Measurements from ENCODE around the gene HOTAIR.

The HOTAIR gene

DNA sequence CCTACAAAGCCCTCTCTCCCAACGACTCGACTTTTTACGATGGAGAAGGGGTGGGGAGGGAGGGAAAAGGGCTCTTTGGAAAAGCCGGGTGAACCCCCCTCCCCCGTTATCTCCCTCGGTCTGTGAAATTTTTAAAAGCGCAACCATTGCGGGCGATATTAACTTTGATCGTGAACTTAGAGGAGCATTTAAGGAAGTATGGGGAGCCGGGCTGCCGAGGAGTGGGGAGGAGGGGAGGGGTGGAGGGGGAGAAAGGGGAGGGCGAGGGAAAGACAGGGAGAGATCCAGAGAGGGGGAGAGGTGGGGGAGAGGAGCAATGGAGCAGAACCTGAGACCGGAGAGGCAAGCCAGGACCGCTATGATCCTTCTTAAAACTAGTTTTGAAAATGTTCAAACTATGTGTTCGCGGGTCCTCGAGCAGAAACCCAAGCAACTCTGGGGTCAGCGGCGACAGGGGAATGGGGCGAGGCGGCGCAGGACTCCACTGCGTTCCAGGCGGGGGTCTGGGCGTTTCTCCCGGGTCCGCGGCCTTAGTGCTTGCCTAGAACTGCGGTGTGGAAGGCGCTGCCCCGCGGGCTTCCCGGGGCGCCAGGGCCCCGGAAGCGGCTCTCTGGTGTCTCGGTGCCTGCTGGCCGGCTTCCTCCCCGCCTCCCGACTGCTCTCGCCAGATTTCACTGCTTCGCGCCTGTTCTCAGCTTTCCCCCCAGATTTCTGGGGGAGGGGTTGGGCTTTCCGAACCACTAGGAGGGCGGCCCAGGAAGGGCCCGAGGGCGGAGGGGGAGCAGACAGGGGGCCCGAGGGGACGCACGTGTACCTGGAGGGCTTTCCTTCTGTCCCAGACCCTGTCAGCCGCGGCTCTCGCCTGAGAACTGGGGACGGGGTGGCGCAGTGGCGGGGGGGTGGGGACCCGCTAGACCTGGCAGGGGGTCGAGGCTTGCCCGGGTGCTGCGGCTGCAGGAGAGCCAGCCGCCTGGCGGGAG lies at the start of gene HOTAIR:
Gene HOTAIR, minus strand, starts transcription at position 871 of the 980 bp plus-strand sequence.
- no peak for DNase-seq (ENCODE audit: low spot score)

DNA sequence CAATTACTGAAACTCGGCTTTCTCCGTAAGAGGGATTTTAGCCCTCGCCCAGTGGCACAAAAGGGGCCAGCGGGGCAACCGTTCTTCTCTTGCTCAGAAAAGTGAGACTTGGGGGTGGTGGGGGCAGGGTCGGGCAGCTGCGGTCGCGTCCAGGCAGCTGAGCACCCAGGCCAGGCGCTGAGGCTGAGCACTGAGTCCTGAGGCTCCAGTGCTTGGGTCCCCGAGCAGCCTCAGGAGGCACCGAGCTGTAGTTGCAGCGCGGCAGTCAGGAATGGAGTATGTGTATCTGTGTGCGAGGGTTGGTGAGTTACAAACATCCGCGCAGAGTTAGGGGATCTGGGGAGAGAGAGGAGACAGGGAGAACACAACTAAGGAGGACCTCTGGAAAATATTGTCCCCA lies 49.4 kb upstream of the HOTAIR start:
- DNase-seq (ENCODE audit: low spot score): no peak

DNA sequence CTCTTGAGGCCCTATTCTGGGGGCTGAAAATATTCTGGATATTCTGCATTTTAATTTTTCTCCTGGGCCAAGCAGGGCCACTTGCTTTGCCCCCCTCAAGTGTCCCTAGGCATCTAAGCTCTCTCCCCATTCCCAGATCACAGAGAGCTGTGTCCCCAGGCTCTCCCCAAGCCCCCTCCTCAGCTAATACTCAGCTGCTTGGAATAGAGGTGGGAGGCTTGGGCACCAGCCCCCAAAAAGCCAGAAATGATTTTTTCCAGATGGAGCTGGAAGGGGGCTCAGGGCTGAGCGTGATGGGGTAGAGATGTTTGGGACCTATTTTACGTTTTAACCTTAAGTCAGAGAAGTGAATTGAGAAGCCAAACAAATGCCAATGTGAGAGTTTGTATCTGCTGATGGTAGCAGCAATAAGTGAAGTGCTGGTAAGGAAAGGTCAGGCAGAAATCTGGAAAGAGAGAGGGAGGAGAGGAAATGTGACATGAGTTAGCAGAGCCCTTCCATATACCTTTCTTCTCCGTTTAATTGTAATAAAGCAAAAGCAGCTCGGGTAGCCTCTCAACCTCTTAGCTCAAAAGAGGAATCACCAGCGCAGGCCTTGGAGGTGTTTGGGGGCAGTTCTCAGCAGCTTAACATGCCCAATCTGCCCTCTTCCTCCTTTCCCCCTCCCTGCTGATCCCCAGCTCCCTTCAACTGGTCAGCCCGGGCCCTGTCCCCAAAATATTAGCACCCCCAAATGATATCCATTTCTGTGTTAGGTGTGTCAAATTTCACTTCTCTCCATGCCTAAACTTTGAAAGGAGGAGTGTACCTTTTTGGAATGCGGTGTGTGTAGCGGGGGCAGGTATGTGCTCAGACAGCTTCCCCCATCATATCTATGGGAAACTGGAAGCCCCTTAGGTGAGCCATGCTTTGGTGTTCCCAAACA lies 48.5 kb upstream of the HOTAIR start:
- DNase-seq (ENCODE audit: low spot score): no peak

DNA sequence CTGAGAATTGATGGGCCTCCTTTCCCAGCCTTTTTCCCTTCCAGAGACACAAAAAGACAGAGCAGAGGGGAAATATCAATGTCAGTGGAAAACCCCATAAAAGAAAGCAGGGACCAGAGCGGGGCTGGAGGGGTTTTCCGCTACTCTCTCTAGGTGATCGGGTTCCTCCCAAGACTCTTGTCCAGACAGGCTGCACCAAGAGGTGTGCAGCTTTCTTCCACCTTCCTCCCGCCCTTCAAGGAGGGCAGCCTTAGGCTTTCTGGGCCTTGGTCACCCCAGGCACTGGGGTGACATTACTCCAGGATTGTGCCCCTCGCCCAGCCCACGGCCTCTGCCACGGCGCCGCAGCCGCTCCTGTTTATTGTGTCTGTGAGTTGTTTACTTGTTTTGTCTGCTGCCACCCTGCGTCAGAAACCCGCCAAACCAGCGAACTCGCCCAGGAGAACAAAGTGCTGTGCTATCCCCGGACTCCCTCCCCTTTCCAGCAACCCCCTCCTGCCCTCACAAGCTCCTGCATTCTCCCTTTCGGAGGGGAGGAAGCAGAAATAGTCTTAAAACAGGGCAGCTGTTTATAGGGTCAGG lies 46.8 kb upstream of the HOTAIR start:
- DNase-seq (ENCODE audit: low spot score): no peak

DNA sequence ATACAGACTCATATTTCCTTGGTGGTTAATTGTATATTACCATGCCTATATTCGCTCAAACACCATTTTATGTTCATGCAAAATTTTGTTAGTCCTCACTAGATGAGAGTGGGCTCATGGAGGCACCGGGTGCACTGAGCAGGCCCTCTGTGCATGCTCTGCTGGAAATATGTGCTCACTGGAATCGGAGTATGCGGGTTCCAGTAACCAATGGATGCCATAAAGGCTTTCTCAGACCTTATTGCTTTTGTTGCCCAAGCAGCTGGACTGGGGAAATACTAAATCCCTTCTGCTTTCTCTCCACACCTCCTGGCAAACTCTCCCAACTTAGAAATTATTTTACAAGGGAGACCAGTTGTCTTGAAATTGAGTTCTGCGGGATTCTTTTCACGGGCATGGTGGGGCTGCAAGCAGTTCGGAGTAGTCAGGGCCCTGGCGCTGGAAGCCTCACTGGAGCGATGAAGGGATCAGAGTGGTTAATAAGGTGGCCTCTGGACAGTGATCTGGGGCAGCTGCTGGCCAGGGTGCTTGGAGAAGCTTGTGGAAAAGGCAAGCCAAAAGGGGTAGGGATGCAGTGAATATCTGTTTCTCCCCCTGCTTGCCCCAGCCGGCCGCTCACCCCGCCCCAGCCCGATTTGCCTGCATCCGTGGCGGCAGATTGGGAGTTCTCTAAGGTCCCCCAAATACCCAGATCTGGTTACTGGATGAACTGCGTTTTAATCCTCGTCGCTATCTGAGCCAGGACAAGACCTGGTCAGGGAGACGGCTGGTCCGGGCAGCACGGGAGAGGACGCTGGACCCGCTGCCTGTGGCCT lies 46.0 kb upstream of the HOTAIR start:
- DNase-seq (ENCODE audit: low spot score): no peak

DNA sequence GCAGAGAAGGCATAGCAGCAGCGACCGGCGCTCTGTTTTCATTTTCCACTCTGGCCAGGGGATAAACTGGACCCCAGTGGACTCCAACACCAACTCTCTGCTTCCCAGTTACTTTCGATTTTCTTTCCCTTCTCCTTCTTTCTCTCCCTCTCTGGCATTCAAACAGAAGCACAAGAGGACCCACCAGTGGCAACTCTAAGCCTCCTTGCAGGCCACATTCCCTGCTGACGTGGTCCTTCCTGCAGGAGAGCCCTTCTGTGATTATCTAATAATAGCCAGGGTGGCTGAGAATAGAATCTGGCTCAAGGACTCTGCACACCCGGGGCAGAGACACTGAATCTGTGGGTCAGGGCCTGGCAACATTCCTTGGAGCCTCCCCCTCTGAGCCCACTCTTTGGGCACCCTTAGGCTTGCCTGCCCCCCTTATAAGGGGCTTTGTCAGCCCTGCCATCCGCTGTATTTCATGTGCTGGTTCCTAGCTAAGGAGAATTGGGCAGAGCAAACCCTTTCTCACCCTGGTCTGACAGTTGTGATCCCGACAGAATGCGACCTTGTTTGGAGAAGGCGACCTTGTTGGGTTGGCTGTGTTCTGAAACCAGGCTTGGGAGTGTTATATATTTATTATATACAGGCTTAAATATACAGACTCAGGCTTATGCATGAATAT lies 45.3 kb upstream of the HOTAIR start:
- DNase-seq (ENCODE audit: low spot score): no peak

DNA sequence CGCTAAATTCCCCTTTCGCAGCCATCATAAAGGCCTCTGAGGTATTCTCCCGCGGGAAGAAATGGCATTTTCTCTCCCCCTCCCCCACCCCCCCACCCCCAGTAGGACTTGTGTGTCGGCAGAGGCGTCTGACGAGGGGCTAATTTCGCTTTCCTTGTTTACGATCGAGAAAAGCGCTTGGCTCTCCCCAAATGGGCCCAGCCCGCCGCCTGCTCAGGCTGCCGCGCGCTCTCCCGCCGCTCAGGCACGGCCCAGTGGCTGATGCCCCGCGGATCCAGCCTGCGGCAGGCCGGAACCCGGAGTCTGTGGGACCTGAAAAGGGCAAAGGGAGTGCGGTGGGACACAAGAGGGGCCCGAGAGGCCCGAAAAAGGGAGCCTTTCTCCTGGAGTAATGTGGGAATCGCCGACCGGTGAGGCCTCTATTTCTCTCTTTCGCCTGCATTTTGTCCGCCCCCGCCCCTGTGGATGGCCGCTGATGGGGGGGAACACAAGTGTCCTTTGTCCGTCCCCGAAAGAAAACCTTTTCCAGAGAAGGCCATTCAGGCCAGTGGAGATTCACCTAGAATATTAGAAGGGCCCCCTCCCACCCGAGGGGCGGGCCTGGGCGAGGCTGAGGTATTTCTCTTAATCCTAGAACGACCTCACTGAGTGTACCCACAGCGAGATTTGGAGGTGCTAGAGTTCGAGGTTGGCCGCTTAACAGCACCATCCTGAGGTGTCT lies 44.5 kb upstream of the HOTAIR start:
- no peak for DNase-seq (ENCODE audit: low spot score)

DNA sequence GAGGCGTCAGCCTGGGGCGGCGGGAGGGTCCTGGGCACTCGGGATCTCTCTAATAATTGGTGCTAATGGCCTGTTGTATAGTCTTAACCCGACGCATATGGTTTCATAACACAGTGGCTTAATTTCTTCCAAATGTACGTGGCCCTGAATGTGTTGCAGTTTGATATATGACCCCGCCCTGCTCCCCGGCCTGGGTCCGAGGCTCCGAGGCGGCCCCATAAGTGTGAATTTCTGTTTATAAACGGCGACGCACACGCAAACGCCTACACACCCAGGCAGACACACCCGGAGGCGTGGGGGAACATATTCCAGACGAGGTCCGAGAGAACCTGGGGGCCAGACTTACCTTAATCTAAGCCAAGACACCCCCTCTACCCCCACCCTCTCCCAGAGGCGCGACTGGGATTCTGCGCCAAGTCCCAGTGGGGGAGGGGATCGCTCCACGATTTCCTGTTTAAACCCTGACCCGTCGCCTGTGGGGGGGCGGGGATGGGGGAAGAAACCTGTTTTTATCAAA lies 43.8 kb upstream of the HOTAIR start:
- DNase-seq (ENCODE audit: low spot score): no peak

DNA sequence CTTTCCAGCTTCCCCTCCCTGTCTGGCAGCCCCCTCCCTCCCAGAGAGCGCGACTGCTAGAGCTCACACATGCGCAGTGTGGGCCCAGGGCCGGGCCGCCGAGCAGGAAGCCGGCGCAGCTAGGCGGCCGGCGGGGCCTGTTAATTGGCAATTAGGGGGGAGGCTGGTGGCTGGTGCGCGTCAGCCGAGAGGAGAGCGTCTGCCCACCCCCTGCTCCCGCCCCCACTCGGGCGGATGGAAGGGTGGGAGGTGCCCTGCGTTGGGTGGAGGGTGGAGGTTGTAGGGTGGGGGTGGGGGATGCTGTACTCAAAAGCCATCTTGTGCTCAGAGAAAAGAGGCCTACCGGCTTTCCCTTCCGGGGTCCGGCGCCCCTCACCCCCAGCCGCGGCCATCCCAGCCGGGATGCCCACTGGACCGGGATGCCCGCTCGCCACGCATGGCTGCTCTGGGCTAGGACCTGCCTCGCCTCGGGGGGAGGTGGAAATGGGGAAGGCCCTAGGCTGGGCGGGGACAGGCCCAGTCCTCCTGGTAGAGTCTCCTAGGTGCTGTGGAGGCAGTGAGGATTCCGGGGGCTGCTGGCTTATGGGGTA lies 43.2 kb upstream of the HOTAIR start:
- DNase-seq (ENCODE audit: low spot score): peak; percentile 92

DNA sequence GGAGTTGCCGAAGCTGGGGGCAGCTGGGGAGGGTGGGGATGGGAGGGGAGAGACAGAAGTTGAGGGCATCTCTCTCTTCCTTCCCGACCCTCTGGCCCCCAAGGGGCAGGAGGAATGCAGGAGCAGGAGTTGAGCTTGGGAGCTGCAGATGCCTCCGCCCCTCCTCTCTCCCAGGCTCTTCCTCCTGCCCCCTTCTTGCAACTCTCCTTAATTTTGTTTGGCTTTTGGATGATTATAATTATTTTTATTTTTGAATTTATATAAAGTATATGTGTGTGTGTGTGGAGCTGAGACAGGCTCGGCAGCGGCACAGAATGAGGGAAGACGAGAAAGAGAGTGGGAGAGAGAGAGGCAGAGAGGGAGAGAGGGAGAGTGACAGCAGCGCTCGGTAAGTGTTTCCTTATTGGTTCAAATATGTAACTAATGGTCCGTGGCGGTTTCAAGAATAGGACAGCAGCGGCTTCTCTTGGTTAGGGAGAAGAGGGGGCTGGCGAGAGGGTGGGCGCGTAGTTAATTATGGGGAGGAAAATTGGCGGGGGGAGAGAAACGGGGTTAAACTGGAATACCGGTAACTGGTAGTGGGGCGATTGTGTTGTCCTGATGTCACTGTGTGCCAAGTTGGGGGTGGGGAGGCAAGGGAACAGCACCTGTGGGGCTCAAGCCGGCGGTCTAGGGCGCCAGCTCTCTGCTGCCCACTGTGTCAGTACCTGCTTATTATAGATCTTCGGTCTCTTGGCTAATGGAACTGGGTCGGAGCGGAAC lies 42.5 kb upstream of the HOTAIR start:
- DNase-seq (ENCODE audit: low spot score): peak; percentile 67

DNA sequence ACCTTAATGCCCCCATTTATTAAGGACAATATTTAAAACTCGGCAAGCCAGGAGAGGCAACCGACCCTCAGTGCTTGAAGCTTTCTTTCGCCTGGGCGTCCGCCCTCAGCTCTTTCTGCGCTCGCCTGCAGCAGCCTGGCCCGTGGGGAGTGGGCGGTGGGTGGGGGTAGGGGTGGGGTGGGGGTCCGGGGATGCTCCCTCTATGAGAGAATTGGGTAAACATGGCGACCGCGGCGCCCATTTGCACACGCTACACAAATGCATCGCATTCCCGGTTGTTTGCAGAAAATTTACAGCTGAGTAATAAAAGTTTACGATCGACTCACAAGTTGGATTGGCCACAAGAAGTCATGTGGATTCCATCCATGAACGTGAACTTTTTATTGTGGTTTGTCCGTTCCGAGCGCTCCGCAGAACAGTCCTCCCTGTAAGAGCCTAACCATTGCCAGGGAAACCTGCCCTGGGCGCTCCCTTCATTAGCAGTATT lies 41.8 kb upstream of the HOTAIR start:
- DNase-seq (ENCODE audit: low spot score): no peak

DNA sequence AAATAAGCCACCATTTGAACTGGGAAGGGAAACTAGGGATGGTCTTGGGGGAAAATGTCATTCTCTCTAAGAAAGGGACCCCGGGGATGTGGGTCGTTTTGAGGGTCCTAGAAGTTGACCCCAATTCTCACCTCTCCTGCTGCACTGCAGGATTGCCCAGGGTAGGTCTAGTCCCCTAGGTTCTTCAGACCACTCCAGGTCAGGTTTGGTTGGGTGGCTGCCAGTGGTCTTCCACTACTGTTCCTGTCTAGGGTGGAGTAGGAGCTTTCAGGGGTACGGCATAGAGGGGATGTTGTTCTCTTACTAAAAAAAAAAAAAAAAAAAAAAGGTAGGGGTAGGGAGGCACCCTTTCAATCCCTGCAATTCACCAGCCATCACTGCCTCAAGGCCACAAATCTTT lies 41.3 kb upstream of the HOTAIR start:
- no peak for DNase-seq (ENCODE audit: low spot score)

DNA sequence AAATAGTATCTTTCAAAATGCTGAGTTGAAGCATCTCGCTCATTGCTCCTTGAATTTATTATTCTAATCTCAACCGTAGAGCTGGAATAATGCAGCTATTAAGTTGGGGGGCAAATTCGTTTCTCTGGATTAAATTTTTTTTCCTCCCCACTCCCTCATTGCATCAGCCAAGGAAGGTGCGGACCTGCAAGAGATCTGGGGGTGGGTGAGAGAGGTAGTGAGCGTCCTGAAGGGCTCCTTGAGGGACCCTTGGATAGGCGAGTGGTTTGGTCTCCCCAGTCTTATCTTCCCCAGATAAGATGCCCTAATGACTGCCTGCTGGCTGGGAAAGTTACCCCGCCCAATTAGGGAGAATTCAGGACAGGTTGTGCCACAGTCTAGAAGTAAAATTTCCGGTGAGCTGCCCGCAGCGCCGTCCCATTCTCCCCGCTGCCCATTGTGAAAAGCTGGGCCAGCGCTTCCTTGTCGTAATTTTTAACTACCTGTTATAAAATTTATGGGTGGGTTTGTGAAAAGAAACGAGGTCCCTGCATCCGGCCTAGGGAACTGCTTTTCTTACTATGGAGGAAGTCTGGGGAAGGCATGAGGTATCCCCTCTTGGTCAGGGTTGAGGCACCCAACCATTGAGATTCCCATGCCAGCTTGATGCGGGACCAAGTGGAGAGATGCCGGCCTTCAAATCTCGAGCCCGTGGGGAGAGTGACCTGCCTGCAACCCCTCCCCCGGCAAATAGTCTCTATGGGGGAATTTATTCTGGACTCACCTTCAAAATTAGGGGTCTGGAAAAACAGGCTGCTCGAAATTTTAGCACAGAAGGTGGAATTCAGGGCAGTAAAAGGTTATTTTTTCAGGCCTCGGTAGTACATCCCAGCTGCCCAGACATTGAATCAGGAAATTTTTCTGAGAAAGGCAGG lies 40.5 kb upstream of the HOTAIR start:
- DNase-seq (ENCODE audit: low spot score): no peak

DNA sequence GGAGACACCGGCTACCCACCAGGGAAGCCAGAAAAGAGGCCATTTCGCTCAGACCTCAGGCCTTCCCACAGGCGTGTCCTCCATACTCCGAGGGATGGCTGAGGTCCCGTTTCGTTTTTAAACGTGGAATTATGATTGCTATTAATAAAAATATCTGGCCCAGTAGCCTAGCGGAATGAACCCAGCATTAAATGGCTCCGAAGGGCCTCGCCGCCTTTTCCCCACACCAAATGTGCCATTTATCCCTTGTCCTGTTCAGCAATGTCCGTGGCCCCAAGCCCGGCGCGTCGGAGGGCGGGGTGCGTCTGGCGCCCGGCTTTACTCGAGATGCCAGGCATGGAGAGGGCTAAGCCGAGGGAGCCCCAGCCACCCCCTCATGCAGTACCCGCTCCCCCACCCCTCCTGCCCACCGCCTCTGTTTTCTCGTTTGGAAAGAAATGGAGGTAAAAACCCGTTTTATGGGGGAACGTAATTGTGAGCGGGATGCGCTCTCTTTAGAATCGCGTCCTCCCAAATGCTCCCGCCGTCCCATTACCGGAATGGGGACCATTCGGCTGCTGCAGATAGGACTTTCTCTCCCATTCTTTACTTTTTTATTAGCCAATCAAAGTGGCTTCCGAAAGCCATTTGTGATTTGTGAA lies 39.7 kb upstream of the HOTAIR start:
- DNase-seq (ENCODE audit: low spot score): no peak

DNA sequence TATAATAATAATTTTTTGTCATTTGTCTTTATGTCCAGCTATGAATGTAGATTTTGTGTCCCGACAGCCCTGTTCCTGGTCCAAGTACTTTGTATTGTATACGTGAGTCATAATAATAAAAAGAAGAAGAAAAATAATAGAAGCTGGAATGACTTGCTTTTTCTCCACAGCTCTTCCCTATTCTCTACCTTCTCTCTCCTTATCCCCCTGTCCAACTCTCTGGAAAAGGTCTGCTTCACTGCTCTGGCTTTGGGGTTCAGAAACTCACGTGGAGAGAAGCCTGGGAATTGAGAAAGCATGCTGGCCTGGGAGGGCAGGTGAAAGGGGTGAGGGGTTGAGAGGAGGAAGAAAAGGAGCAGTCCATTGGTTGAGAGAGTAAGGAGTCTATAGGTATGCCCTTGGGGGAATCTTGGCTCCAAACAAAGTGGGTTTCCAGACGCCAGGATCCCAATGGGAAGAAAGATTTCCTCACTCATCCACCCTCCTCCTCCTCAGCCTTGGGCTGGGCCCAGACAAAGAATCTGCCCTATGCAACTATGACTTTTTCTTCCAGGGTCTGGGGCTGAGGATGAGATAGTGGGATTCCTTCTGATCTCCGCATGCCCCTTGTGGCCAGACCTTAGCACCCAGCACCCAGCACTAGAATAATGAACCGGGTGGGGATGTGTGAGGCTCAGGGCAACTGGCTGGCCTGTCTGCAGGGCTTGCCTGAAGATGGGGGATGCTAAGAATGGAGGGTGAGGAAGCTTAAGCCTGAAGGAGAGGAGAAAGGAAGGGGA lies 38.1 kb upstream of the HOTAIR start:
- DNase-seq (ENCODE audit: low spot score): no peak
